Measurements from ENCODE around the gene ATIC.

Gene ATIC

GRCh38 chr2:215311625-215312396 is at the start of gene ATIC:
Gene ATIC, plus strand, starts transcription at chr2:215312059. Its CDS starts 84 bp downstream, at chr2:215312143.
- Mint-ChIP-seq H3K27ac (peak within 1 kb of the TSS; percentile 97), H3K4me3 (peak within 1 kb of the TSS; percentile 98), H3K9me3 (ENCODE audit: low read depth) (no peaks in the 10 kb centered on the region), H3K27me3 (no peaks in the 10 kb centered on the region), H3K36me3 (peaks cover 27% of the 10 kb centered on the region), H3K4me1 (ENCODE audit: low read depth) (peaks cover 35% of the 10 kb centered on the region)

GRCh38 chr2:215262303-215262702 is 49.6 kb upstream of the ATIC start:
- no peaks in the 10 kb centered on the region for H3K9me3 Mint-ChIP-seq (ENCODE audit: low read depth)
- no peaks in the 10 kb centered on the region for H3K4me1 Mint-ChIP-seq (ENCODE audit: low read depth)
- no peak overlapping the region for H3K27ac Mint-ChIP-seq
- no peaks in the 10 kb centered on the region for H3K36me3 Mint-ChIP-seq
- H3K4me3 Mint-ChIP-seq, result no peak overlapping the region
- H3K27me3 Mint-ChIP-seq, result no peaks in the 10 kb centered on the region

- no peaks in the 10 kb centered on the region for H3K27me3 Mint-ChIP-seq
- H3K4me1 Mint-ChIP-seq (ENCODE audit: low read depth), result no peaks in the 10 kb centered on the region
- no peak overlapping the region for H3K4me3 Mint-ChIP-seq
- no peaks in the 10 kb centered on the region for H3K9me3 Mint-ChIP-seq (ENCODE audit: low read depth)
- no peak overlapping the region for H3K27ac Mint-ChIP-seq
- no peaks in the 10 kb centered on the region for H3K36me3 Mint-ChIP-seq
Measured at GRCh38 chr2:215262741-215263362, 49.0 kb upstream of the ATIC start.

GRCh38 chr2:215264374-215264773 is 47.5 kb upstream of the ATIC start:
- H3K27me3 Mint-ChIP-seq, result no peaks in the 10 kb centered on the region
- no peak overlapping the region for H3K4me3 Mint-ChIP-seq
- H3K27ac Mint-ChIP-seq, result no peak overlapping the region
- no peaks in the 10 kb centered on the region for H3K9me3 Mint-ChIP-seq (ENCODE audit: low read depth)
- H3K4me1 Mint-ChIP-seq (ENCODE audit: low read depth), result no peaks in the 10 kb centered on the region
- H3K36me3 Mint-ChIP-seq, result no peaks in the 10 kb centered on the region

- H3K9me3 Mint-ChIP-seq (ENCODE audit: low read depth), result no peaks in the 10 kb centered on the region
- peaks cover 2% of the 10 kb centered on the region for H3K4me1 Mint-ChIP-seq (ENCODE audit: low read depth)
- H3K4me3 Mint-ChIP-seq, result no peak overlapping the region
- no peak overlapping the region for H3K27ac Mint-ChIP-seq
- H3K27me3 Mint-ChIP-seq, result no peaks in the 10 kb centered on the region
- no peaks in the 10 kb centered on the region for H3K36me3 Mint-ChIP-seq
Measured at GRCh38 chr2:215269397-215270117, 42.3 kb upstream of the ATIC start.

GRCh38 chr2:215270118-215270451 is 41.8 kb upstream of the ATIC start:
- H3K36me3 Mint-ChIP-seq, result no peaks in the 10 kb centered on the region
- no peaks in the 10 kb centered on the region for H3K27me3 Mint-ChIP-seq
- H3K9me3 Mint-ChIP-seq (ENCODE audit: low read depth), result no peaks in the 10 kb centered on the region
- H3K4me1 Mint-ChIP-seq (ENCODE audit: low read depth), result peaks cover 2% of the 10 kb centered on the region
- H3K4me3 Mint-ChIP-seq, result no peak overlapping the region
- no peak overlapping the region for H3K27ac Mint-ChIP-seq

- no peak overlapping the region for H3K4me3 Mint-ChIP-seq
- H3K36me3 Mint-ChIP-seq, result no peaks in the 10 kb centered on the region
- no peaks in the 10 kb centered on the region for H3K27me3 Mint-ChIP-seq
- H3K9me3 Mint-ChIP-seq (ENCODE audit: low read depth), result no peaks in the 10 kb centered on the region
- no peak overlapping the region for H3K27ac Mint-ChIP-seq
- H3K4me1 Mint-ChIP-seq (ENCODE audit: low read depth), result peaks cover 2% of the 10 kb centered on the region
Measured at GRCh38 chr2:215271446-215271845, 40.4 kb upstream of the ATIC start.

GRCh38 chr2:215272918-215273317 is 38.9 kb upstream of the ATIC start:
- H3K27me3 Mint-ChIP-seq, result no peaks in the 10 kb centered on the region
- peaks cover 2% of the 10 kb centered on the region for H3K4me1 Mint-ChIP-seq (ENCODE audit: low read depth)
- no peak overlapping the region for H3K27ac Mint-ChIP-seq
- H3K36me3 Mint-ChIP-seq, result no peaks in the 10 kb centered on the region
- H3K9me3 Mint-ChIP-seq (ENCODE audit: low read depth), result no peaks in the 10 kb centered on the region
- H3K4me3 Mint-ChIP-seq, result no peak overlapping the region

- H3K27ac Mint-ChIP-seq, result no peak overlapping the region
- peaks cover 2% of the 10 kb centered on the region for H3K4me1 Mint-ChIP-seq (ENCODE audit: low read depth)
- H3K36me3 Mint-ChIP-seq, result no peaks in the 10 kb centered on the region
- no peaks in the 10 kb centered on the region for H3K9me3 Mint-ChIP-seq (ENCODE audit: low read depth)
- no peaks in the 10 kb centered on the region for H3K27me3 Mint-ChIP-seq
- no peak overlapping the region for H3K4me3 Mint-ChIP-seq
Measured at GRCh38 chr2:215274829-215275228, 37.0 kb upstream of the ATIC start.

GRCh38 chr2:215275824-215276223 is 36.0 kb upstream of the ATIC start:
- H3K36me3 Mint-ChIP-seq, result no peaks in the 10 kb centered on the region
- no peak overlapping the region for H3K4me3 Mint-ChIP-seq
- no peaks in the 10 kb centered on the region for H3K9me3 Mint-ChIP-seq (ENCODE audit: low read depth)
- no peak overlapping the region for H3K27ac Mint-ChIP-seq
- H3K4me1 Mint-ChIP-seq (ENCODE audit: low read depth), result no peaks in the 10 kb centered on the region
- no peaks in the 10 kb centered on the region for H3K27me3 Mint-ChIP-seq

GRCh38 chr2:215277944-215278343 is 33.9 kb upstream of the ATIC start:
- Mint-ChIP-seq H3K9me3 (ENCODE audit: low read depth) (no peaks in the 10 kb centered on the region), H3K4me1 (ENCODE audit: low read depth) (no peaks in the 10 kb centered on the region), H3K4me3 (no peak overlapping the region), H3K27ac (no peak overlapping the region), H3K27me3 (no peaks in the 10 kb centered on the region), H3K36me3 (no peaks in the 10 kb centered on the region)

- H3K27ac Mint-ChIP-seq, result no peak overlapping the region
- H3K9me3 Mint-ChIP-seq (ENCODE audit: low read depth), result no peaks in the 10 kb centered on the region
- H3K4me3 Mint-ChIP-seq, result no peak overlapping the region
- no peaks in the 10 kb centered on the region for H3K36me3 Mint-ChIP-seq
- no peaks in the 10 kb centered on the region for H3K4me1 Mint-ChIP-seq (ENCODE audit: low read depth)
- no peaks in the 10 kb centered on the region for H3K27me3 Mint-ChIP-seq
Measured at GRCh38 chr2:215280326-215280725, 31.5 kb upstream of the ATIC start.

- Mint-ChIP-seq H3K27ac (no peak overlapping the region), H3K4me1 (ENCODE audit: low read depth) (no peaks in the 10 kb centered on the region), H3K27me3 (no peaks in the 10 kb centered on the region), H3K4me3 (no peak overlapping the region), H3K9me3 (ENCODE audit: low read depth) (no peaks in the 10 kb centered on the region), H3K36me3 (no peaks in the 10 kb centered on the region)
Measured at GRCh38 chr2:215283221-215283620, 28.6 kb upstream of the ATIC start.

GRCh38 chr2:215286309-215286708 is 25.6 kb upstream of the ATIC start:
- H3K36me3 Mint-ChIP-seq, result no peaks in the 10 kb centered on the region
- H3K9me3 Mint-ChIP-seq (ENCODE audit: low read depth), result no peaks in the 10 kb centered on the region
- no peak overlapping the region for H3K4me3 Mint-ChIP-seq
- no peak overlapping the region for H3K27ac Mint-ChIP-seq
- H3K27me3 Mint-ChIP-seq, result no peaks in the 10 kb centered on the region
- no peaks in the 10 kb centered on the region for H3K4me1 Mint-ChIP-seq (ENCODE audit: low read depth)

GRCh38 chr2:215288112-215288815 is 23.6 kb upstream of the ATIC start:
- Mint-ChIP-seq H3K4me3 (no peak overlapping the region), H3K27ac (no peak overlapping the region), H3K27me3 (no peaks in the 10 kb centered on the region), H3K9me3 (ENCODE audit: low read depth) (no peaks in the 10 kb centered on the region), H3K4me1 (ENCODE audit: low read depth) (no peaks in the 10 kb centered on the region), H3K36me3 (no peaks in the 10 kb centered on the region)
